Stimulated activated CD8-positive, alpha-beta memory T cell treated with anti-CD3 and anti-CD28 coated beads, Interleukin-15, amount 100 ng/mL, for 1 hour (primary cell): ENCODE measurements around the gene CACYBP.
"Not testable (repeated sequence)": the region's sequence is repeated elsewhere in the genome, so short reads cannot be mapped to it uniquely, and the experiment has no call there.

ENCODE experiments used
- DNase-seq: peaks from one replicate; pipeline ENCODE4 v3.0.0-alpha.2; 2020; ENCODE audit warnings: low read depth

CACYBP gene

GRCh38 chr1:175009532-175009931 is 9.8 kb downstream of the CACYBP start:
- no peak for DNase-seq

DNA sequence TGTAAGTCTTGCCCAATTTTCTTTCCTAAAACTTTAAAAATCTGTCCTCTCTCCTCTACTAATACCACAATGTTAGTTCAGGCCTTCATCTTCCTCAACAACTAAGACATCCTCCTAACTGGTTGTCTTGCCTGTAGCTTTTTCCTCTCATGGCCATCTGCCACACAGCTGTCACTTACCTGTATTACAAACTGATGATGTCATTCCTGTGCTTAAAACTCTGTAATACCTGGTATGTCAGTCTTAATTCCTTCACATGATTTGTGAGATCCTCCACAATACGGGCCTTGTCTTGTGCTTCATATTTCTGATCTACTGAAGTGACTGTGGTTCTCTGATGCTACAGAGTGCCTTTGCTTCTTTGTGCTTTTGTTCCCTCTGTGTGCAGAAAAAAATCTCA is 13.7 kb downstream of the CACYBP start:
- no peak for DNase-seq

DNA sequence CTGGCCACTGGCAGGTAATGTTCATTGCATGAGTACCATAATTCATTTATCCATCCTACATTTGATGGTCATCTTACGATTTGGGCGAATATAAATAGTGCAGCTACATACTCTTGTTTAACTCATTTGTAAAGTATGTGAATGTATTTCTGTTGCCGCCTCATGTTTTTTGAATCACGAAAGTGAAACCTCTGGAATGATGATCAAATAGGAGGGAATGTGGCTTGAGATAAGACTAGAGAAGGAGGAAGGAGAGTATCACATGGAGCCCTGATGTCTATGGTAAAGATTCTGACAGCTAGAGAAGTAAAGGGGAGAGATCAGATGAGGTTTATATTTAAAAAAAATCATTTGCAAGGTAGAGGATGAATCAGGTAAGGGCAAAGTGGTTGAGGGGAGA is 15.5 kb downstream of the CACYBP start:
- DNase-seq, result no peak

DNA sequence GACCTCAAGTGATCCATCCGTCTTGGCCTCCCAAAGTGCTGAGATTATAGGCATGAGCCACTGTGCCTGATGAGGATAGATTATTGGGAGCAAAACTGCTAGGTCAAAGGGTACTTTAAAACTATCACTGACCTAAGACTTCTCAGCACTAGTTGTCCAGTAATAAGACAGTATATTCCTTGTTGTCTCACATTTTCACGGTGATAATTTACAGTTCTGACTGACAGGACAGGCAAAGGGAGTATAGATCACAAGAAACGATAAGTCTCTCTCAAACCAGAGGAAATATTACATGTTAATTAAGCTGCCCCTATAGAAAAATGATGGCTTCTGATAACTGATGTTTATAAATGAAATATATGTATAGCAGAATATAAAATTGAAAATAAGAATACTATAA is 19.8 kb downstream of the CACYBP start:
- DNase-seq, result no peak

GRCh38 chr1:175023043-175023921 is 23.5 kb downstream of the CACYBP start, which contains the start of gene MRPS14:
TSS of gene MRPS14 (minus strand) at chr1:175023425. CDS start at chr1:175023408, 17 bp downstream.
- DNase-seq, result peak; percentile 96

DNA sequence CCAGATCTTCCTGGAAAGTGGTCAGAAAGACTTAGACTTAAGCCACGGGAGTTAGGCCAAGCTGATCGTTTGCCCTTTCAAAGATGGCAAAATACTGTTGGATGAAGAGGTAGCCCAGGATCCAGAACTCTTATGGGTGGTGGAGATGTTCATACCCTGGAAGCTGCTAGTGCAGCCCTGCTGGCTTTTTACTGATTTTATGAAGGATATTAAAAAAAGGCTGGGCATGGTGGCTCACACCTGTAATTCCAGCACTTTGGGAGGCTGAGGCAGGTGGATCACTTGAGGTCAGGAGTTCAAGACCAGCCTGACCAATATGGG is 24.1 kb downstream of the CACYBP start:
- not testable (repeated sequence) for DNase-seq

DNA sequence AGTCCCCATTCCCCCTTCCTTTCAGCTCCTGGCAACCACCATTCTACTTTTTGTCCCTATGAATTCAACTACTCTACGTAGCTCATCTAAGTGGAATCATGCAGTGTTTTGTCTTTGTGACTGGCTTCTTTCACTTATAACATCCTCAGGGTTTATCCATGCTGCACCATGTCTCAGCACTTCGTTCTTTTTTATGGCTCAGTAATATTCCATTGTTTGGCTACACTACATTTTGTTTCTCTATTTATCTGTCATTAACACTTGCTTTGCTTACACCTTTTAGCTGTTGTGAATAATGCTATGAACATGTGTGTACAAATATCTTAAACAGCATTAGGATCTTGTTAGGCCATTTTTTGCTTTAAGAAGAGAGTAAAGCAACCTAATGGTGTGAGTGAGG is 25.0 kb downstream of the CACYBP start:
- no peak for DNase-seq

- DNase-seq, result no peak
These were observed 34.2 kb downstream of the CACYBP start for GRCh38 chr1:175033953-175034352.

GRCh38 chr1:175034775-175035174 is 35.0 kb downstream of the CACYBP start:
- DNase-seq, result no peak

DNA sequence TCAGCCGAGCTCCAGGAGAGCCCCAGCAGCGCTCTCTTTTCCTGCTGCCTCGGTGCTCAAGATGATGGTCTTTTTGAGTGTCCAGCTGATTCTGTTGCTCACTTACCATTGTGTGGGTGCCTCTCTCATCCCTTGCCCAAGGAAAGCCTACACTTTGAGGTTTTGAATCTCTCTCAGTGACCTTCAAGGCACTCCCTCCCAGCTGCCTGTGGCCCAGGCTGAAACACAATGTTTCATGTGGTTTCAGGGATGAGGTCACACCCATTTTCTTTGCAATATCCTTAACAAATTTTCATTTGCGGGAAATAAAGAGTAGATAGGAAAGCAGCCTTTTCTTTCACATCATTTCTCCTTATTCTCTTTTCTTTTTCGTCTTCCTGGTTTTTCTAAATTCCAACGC is 36.1 kb downstream of the CACYBP start:
- no peak for DNase-seq

GRCh38 chr1:175036476-175036875 is 36.7 kb downstream of the CACYBP start:
- no peak for DNase-seq

GRCh38 chr1:175037416-175037815 is 37.7 kb downstream of the CACYBP start:
- no peak for DNase-seq

DNA sequence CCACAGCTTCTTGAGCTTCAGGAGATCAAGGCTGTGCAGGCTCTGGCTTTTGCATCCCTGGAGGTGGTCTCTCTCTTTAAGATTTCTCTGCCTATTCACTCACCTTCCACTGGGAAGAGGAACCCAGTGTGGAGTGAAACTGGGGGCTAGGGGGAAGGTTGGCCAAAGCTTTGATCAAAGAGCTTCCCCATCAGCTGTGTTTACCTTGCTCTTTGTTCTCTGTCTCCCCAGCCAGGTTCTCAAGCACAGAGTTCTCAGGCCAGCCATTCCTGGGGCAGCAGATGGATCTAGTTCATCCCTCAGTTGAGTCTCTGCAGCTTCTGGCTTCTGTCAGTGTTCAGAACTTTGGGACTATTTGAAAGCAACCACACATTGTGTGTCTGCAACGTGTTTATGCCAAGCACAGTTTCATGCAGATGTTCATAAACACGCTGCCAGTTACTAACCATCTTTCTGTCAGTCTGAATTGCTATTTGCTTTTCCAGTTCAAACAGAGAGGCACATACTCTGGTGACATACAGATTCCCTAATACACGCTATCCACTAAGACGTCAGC is 40.7 kb downstream of the CACYBP start:
- no peak for DNase-seq

GRCh38 chr1:175042650-175043049 is 42.9 kb downstream of the CACYBP start:
- no peak for DNase-seq

DNA sequence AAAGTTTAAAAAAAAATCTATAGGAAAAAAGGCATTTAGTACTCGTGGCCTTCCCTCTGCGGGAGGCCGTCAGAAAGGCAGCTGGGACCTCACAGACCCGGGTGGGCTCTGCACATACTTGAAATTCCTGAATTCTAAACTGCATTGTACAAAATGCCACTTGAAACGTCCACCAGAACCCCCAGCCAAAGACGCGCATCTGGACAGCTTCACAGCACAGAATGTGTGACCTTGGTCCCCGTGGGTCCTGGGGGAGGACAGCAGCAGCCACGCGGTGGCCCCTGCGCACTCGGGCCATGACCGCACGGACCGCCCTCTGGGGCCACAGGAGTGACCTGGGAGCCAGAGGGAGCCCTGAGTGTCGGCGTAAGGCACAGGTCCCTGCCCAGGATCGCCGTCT is 44.1 kb downstream of the CACYBP start:
- no peak for DNase-seq

- not testable (repeated sequence) for DNase-seq
These were observed 44.8 kb downstream of the CACYBP start for GRCh38 chr1:175044591-175044990.

GRCh38 chr1:175045097-175045496 is 45.4 kb downstream of the CACYBP start:
- DNase-seq, result no peak

- DNase-seq, result no peak
These were observed 45.8 kb downstream of the CACYBP start for GRCh38 chr1:175045519-175045918.

DNA sequence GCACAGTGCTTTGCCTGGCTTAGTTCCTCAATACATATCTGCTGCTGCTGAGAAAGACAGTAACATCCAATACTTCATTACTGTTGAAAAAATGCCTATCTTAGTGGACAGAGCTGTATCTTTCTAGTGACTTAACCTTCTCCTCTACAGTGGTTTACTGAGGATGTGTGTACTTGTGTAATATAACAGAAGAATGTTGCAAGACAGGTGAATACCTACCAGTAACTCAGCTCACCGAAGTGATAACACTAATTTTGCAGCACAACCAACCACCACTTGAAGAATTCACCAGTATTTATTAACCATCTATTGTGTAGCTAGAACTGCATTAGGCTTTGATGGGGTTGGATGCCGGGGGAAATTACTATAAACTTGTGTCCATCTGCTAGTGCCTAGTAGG is 51.2 kb downstream of the CACYBP start:
- no peak for DNase-seq

- no peak for DNase-seq
These were observed 55.0 kb downstream of the CACYBP start for GRCh38 chr1:175054736-175055135.
